Stimulated activated CD8-positive, alpha-beta memory T cell treated with anti-CD3 and anti-CD28 coated beads, Interleukin-2, amount 100 ng/mL, for 1 hour (primary cell): ENCODE data around the gene CACNA1G.

Experiments
- DNase-seq, 2 donors: peaks; one replicate each; pipeline ENCODE4 v3.0.0-alpha.2; 2020; ENCODE audit warnings: low read depth in 2 of 2

Gene CACNA1G

DNA sequence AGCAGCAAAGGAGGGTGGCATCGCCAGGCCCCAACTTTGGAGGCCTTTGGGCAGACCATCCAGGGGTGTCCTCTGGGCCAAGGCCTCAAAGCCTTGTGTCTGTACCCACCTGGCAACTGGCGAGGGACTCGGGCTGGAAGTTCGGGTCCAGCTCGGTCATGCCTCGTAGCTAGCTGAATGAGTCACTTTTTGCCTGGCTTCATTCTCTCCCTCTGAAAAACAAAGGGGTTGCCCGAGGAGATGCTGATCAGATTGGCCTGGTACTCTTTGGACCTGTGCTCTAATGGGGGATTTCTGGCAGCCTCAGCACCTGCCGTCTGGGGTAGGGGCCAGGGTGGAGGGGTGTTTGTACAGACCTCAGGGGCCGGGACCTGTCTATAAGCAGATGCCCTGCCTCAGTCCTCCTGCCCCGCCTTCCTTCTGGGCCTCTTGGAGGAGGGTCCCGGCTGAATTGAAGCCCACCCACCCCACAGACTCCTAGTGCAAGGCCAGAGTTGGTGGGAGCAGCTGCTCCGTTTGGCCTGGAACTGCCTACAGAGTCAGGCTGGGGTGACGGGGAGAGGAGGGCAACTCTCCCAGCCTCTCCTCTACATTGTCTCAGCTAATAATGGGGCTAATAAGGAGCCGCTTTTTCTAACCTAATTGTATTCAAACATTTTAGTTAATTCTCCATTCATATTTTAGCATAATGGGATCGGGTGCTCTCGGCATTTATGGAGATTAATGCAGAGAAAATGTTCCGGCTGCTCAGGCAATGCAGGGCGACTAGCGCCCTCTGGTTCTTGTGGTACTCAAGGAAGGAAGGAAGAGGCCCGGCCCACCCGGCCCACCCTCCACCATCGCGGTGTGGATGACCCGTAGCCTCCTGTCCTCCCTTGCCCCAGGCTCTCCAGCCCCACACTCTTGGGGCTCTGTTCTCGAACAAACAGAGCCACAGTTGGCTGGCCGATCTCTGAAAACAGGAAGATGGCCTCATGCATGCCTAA lies 52.8 kb downstream of the CACNA1G start:
- DNase-seq: no peak

DNA sequence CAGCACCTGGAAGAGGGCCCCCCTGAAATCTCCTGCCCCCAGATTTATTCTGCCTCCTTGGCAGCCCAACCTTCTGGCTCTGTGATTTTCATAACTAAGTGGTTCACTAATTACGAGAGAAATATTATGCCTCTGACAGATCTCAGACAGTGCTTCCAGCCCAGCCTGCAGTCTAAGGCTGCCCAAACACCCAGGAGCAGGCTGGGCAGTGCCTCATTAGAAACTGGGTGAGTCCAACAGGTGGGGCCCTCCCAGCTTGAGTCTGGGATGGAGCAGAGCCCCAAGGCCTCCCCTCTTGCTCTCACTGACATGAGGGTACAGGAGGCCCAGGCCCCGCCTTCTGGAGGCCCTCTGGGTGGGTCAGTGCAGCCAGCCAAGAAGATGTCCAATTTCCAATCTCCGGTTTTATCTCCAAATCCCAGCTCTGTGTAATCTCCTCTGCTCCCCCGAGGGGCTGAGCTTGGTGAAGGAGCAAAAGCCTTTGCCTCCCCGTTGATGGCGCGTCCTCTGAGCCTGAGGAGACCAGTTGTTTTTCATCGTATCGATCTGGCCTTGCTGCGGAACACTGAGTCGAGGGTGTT lies 54.0 kb downstream of the CACNA1G start:
- DNase-seq: no peak

DNA sequence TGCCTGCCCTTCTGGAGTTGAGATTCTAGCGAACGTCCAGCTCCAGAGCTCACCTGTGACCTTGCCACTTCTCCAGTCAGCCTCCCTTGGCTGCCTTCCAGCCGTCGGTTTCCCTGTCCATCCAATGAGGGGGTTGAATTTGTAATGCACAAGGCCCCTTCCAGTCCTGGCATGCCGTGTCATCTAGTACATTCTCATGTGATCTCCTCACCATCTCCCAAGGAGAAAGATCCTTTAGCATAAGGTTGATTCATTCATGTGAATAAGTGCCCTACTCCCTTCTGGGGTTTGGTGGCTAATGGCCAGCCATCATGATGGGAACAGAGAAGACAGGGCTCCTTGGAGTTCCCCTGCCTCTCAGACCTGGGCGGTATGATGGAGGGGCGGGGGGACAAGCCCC lies 55.3 kb downstream of the CACNA1G start:
- no peak for DNase-seq

DNA sequence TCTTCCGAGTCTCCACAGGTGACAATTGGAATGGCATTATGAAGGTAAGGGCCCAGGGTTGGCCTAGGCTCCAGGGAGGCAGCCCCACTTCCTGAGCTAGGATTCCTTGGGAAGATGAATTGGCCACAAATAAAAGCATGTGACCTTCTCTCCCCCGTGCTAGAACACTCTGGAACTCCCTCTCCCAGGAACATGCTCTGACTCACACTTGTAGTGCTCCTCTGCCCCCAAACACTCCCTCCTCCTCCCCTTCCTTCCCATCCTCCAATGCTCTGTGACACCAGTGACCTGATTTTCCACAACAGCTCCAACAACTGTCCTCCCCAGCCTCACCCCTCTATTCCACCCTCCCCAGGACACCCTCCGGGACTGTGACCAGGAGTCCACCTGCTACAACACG lies 57.8 kb downstream of the CACNA1G start:
- no peak for DNase-seq

DNA sequence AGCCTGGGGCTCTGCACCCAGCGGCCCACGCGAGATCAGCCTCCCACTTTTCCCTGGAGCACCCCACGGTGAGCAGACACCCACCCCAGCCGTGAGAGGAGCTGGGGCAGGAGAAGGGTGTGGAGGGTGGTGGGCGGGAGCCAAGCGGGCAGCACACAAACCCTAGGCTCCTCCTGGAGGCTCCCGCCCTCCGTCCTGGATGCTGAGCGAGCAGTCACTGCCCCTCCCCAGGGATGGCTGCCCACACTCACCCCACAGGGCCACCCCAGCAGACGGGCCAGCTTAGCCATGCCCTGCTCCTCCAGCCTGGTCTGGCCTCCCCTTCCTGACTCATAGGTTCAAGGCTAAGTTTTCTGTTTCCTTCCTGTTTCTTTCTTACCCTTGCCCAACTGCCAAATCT lies 58.4 kb downstream of the CACNA1G start:
- DNase-seq: no peak

DNA sequence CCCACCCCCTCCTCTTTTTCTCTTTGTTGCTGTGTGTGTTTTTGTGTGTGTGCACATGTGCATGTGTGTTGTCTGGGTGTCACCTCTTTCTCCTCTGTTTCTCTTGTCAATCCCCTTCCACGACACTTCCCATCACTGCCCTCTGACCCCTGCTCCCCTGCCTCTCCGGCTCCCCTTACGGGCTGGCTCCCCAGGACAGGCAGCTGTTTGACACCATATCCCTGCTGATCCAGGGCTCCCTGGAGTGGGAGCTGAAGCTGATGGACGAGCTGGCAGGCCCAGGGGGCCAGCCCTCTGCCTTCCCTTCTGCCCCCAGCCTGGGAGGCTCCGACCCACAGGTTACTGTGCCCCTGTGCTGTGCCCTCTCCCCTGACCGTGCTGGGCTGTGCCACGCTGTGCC lies 59.0 kb downstream of the CACNA1G start:
- no peak for DNase-seq

DNA sequence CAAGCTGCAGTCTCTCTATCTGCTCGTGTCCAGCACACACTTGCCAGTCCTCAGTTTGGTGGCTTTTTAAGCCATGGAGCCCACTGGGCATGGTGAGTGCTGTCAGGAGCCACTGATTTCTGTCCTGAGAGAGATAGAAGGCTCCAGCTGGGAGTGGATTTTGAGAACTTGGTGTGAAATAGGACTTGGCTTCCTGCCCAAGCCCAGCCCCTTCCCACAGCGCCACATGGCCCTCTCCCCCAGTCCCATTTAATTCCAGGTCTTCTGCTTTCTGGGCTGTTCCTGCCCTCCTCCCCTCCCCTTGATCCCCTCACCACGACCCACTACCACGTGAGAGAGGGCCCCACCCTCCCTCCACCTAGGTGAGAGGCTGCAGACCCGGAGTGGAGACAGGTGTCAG lies 59.7 kb downstream of the CACNA1G start:
- DNase-seq: no peak

DNA sequence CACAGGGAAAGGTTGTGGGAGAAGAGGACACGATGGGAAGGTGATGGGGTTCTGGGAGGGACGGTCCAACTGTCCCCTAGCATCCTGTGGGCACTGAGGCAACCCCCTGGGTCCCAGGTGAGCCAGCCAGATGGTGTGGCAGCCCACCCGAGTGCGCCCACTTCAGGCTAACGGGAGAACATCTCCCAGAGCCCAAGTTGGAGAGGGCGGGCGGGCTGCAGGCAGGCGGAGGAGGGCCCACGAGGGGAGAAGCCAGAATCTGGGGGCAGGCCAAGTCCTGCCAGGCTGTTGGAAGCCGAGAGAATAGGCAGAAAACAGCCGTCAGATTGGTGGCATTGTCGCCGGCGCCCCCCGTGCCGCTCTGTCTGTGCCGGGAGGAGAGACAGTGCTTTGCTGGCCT lies 60.3 kb downstream of the CACNA1G start:
- no peak for DNase-seq

DNA sequence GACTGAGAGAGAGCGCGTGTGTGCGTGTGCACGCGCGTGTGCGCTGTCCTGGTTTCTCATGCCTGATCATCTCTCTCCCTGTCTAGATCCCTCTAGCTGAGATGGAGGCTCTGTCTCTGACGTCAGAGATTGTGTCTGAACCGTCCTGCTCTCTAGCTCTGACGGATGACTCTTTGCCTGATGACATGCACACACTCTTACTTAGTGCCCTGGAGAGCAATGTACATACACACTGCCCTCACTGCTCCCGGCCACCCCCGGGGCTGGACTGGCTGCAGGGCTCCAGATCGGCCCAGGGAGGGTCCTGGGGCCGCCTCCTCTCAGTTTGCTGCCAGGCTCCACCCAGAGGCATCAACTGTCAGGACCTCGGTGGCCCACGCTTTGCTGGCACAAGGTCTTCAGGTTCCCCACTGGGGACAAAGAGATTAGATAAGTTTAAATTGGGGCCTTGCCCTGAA lies 61.1 kb downstream of the CACNA1G start:
- no peak for DNase-seq

DNA sequence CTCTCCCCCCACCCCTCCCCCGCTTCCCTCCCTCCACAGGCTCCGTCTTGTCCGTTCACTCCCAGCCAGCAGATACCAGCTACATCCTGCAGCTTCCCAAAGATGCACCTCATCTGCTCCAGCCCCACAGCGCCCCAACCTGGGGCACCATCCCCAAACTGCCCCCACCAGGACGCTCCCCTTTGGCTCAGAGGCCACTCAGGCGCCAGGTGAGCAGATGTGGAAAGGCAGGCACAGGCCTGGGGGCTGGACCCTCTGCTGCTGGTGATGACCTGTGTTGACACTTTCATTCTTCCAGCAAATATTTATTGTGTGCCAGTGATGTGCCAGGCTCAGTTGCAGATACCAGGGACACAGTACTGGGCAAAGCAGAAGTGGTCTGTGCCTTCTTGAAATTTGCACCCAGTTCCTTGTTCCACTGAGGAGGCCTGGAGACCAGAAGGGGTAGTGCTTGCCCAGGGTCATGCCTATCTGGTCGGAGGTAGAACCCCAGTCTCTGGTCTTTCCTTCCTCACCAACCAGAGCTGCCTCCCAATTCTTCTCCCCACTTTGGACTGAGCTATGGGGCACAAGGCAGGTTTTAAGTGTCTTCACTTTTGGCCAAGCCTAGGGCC lies 63.9 kb downstream of the CACNA1G start:
- no peak for DNase-seq

DNA sequence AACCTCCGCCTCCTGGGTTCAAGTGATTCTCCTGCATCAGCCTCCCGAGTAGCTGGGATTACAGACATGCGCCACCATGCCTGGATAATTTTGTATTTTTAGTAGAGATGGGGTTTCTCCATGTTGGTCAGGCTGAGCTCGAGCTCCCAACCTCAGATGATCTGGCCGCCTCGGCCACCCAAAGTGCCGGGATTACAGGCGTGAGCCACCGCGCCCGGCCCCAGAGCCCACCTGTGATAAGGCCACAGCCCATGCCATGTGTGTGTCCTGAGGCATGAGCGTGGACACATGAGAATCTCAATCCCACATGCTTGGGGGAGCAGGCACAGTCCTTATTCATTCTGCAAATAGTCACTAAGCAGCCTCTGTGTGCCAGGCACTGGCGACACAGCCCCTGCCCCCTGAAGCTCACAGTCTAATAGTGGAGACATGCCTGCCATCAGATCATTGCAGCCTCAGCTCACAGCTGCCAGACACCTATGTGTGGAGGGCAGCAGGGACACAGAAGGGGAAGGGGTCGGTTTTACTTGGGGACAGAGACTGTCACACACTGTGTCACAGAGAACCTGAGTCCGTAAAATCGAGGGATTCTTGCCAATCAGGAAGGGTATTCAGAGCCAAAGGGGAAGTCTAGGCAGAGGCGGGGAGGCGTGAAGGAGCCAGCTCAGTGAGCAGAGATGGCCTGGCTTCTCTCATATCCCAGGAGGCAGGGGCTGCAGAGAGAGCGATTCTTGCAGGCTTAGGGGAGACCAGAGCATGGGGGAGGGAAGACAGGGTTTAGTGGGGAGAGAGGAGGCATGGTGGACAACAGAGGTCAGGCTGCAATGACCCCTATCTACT lies 64.7 kb downstream of the CACNA1G start:
- no peak for DNase-seq

DNA sequence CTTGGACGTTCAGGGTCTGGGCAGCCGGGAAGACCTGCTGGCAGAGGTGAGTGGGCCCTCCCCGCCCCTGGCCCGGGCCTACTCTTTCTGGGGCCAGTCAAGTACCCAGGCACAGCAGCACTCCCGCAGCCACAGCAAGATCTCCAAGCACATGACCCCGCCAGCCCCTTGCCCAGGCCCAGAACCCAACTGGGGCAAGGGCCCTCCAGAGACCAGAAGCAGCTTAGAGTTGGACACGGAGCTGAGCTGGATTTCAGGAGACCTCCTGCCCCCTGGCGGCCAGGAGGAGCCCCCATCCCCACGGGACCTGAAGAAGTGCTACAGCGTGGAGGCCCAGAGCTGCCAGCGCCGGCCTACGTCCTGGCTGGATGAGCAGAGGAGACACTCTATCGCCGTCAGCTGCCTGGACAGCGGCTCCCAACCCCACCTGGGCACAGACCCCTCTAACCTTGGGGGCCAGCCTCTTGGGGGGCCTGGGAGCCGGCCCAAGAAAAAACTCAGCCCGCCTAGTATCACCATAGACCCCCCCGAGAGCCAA lies 65.6 kb downstream of the CACNA1G start:
- DNase-seq: peak; percentile 23 to 37

DNA sequence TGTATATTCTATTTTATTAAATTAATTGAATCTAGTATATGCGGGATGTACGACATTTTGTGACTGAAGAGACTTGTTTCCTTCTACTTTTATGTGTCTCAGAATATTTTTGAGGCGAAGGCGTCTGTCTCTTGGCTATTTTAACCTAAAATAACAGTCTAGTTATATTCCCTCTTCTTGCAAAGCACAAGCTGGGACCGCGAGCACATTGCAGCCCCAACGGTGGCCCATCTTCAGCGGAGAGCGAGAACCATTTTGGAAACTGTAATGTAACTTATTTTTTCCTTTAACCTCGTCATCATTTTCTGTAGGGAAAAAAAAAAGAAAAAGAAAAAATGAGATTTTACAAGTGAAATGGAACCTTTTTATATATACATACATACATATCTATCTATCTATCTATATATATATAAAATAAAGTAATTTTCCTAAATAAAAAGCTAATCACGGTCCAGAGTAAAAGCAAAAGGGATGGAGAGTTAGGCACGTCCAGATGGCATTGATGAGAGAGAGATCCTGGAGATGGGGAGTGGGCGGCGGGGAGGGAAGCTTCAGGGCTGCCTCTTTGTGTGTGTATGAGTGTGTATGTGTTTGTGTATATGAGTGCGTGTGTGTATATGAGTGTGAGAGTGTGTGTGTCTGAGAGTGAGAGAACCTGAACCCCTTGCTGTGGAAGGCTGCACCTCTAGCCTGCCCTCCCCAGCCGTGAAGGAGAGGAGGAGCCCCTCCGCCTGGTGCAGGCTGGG lies 66.7 kb downstream of the CACNA1G start:
- no peak for DNase-seq

DNA sequence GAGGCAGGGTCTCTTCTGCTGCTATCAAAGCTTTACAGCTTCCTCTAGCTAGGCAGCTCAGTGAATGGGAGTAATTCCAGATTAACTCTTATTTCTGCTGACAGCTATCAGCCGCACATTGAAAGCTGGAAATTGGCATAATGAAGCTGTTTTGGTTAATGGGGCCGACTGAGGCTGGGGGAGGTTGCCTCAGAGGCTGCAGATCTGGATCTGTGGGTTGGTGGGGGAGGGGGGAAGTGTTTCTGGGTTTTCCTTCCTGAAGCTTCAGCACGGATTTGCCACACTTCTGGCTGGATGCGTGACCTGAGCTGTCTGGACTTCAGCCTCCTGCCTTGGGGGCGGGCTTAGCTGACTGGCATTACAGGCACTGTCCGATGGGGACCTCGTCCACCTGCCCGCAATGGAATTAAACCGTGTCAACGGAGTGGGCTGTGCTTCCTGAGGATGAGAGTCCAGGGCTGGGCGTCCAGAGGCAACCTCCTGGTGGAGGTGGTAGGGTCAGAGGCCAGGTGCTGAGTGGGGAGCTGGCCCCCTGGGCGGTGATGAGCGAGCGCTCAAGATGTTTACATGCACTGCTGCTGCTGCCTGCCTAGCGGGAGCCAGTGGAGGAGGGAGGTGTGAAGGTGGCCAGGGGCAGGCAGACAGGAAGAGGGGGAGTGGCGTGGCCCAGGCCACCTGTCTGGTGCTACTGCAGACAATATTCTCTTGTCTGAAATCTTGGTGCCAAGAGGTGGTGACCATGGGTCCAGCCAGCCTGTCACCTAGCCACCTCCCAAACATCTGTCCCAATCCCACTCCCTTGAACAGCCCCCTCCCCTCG lies 67.5 kb downstream of the CACNA1G start:
- no peak for DNase-seq

DNA sequence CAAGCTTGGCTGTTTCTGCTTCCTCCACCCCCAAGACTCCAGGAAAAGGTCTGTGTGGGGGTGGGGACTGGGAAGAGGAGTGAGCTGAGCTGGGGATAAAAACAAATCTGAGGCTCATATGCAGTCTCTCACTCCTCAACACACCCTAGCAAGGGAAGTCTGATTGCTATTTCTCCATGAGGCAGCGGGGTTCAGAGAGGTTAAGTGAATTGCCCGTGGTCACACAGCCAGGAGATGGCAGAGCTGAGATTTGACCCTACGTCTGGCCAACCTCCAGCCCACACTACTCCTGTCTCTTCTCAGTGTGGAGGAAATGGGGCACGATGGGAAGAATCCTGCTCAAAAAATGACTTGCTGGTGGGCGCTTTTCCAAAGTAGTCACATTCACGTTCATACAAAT lies 69.4 kb downstream of the CACNA1G start:
- DNase-seq: no peak

DNA sequence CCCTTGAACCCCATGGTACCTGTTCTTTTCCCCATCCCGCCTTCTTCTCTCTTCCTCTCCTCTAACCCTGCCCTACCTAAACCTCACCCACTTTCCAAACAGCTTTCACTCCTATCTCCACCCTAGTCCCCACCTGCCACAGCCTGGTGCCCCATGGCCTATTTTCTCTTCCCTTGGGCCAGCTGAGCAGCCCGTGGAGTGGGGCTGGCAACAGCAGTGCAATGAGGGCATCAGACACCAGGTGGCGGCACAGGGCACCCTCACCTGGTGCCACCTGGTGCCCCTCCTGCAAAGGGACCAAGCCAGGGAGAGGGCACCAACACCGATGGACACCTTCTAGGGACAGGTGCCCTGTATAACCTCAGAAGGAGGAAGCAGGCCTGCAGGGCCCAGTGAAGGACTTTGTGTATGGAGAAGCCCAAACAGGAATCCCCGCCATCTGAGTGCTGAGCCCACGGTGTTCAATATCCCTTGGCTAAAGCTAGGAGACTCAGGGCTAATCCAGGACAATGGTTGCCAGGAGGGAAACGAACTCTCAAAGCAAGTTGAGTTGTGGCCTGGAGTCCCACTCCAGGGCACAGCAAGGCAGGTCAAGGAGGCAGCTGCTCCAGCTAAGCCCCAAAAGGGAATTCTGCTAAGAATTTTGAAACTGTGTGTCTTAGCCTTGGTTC lies 70.1 kb downstream of the CACNA1G start:
- DNase-seq: peak; percentile 8 to 35

DNA sequence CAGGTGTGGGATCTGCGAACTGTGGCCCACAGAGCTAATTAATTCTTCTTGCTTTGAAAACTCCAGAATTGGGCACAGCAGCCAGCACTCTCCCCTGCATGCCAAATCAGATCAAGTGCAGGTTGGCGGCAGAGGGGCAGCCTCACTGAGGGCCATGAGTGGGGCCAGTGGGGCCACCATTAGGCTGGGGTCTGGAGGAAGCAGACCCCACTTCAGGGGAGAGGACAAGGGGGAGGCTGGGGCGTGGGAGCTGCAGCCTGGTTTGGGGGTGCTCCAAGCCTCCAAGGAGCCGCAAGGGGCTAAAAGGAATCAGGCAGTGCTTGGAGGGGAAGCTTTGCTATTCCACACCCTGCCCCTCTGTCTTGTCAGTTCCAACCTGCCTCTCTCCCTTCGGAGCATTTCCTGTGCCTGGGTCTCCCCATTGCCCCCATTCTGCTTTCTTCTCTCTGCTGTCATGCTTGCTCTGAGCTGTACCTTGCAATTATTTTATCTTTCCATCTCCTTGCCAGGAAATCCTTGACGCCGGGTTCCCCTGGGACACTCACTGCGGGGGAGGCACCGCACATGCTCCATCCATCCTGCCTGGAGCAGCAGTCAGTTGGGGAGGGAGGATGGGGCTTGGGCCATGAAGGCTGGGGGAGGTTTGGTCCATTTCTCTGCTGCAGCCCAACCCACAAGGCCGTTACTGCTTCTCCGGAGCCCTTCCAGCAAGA lies 70.8 kb downstream of the CACNA1G start:
- DNase-seq: no peak

DNA sequence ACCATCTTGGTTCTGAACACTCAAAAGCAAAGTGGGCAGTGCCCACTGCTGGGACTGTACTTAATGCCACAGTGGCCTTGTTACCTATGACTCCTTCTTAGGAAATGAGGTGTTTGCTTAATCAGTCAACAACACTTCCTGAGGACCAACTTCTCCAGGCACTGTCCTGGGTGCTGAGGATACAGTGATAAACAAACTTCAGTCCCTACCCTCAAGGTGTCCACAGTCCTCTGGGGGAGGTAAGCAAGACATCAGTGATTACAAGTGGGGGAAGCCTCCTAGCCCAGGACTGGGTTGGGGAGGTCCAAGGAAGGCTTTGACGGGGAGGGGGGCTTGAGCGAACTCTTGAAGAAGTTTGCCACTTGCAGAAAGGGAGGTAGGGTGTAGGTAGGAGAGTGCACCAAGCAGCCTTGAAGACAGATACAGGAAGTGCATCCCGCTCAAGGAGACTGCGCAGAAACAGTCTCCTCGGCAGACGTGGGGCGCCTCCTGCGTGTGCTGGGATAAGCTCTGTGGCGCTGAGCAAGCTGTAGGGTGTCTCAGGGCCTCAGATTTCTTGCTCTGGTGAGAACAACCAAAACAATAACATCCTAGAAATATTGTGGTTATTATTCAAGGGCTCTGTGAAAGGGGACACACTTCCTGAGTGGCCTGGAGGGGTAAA lies 71.5 kb downstream of the CACNA1G start:
- DNase-seq: no peak
